Measurements from ENCODE around the gene DNTTIP2.
"Not testable (repeated sequence)": the region's sequence is repeated elsewhere in the genome, so short reads cannot be mapped to it uniquely, and the experiment has no call there.

The DNTTIP2 gene

DNA sequence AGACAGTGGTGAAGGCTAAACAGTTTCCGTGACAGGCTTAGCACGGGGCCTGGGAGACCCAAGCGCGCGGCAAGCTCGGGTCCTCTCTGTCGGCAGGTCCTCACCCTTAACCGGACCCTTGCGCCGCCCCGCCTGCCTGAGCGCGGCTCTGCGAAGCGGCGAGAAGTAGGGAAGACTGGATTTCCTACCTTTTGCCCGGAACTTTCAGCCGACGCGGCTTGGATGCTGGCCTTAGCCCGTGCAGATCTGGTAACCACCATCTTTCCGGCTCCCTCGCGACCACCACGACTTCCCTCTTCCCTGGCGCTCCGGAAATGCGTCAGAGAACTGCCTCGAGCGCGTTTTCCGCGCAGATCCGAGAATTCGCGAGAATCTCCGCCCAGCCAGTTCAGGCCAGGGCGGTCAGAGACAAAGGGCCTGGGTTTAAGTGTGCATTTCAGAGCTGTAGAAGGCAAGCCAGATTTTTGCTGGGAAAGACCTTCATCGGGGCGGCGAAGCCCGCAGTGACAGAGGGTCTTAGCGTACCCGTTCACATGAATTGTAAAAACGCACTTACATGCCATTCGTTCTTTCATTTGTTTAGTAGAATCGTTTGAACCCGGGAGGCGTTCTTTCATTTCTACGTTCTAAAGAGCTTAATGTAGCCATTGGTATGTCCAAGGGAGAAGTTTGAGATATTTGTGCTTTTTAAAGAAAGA lies at the start of gene DNTTIP2:
Gene DNTTIP2, minus strand, starts transcription at position 318 of the 698 bp plus-strand sequence. Its CDS starts 58 bp downstream, at position 260.
- peak; percentile 85 to 86 for DNase-seq

DNA sequence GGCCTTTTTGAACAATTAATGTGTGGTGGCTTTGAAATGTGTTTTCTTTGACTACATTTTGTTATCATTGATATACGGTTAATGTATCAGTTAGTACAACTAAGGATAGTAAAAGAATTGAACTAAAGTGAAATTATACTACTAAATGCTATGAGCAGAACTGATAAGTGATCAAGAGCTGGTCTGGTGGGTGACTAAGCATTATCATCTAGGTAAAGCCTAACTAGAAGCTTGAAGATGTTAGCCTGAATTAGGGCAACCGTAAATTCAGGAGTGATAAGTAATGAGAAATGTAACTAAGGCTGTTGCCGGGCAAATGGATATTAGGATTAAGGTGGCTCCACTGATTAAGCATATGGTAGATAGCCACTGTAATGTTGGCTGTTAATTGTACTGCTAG lies 46.2 kb upstream of the DNTTIP2 start:
- no peak for DNase-seq

DNA sequence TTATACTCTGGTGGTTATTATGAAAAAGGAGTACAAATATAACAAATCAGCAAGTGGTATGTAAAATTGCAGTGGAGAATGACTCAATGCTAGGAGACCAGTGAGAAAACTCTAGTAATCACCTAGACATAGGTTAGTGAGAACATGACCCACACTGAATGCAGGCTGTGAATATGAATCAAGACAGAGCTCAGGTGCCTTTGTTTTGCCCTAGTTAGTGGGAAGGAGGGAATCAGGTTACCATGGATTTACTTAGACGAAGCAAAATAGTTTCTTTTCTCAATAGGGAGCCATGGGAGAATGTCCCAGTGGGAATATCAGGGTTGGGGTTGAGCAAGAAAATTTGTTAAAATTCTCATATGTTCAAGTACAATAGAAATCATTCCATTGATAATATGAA lies 40.8 kb upstream of the DNTTIP2 start:
- no peak for DNase-seq

DNA sequence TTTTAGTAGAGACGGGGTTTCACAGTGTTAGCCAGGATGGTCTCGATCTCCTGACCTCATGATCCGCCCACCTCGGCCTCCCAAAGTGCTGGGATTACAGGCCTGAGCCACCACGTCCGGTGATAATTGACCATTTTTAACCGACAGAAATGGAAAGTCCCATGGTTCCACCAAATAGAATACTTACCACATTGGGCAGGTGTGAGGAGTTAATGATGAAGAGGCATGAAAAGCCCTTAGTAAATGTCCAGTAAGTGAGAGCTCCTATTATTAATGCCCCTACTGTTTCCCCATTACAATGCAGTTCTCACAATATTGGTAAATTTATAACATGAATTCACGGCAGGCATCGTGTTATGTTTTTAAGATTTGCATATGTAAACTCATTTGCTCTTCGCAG lies 38.3 kb upstream of the DNTTIP2 start:
- DNase-seq, result no peak

- not testable (repeated sequence) for DNase-seq
Observed at GRCh38 chr1:93910880-93911279, 31.9 kb upstream of the DNTTIP2 start.

DNA sequence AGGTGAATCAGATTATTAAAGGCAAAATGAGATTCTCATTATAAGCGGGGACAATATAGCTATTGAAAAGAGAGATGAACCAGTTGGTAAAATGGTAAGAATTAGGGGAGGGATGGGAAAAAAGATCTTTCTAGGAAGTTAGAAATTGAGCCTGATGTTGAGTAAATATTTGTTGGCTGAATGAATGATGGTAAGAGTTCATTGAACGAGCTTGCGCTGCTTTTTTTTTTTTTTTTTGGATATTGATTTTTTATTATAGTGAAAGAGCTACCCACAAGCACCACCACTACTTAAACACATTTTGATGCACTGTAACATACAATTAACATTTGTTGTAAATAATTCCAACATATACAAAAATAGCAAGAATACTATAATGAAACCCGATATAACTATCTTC lies 31.3 kb upstream of the DNTTIP2 start:
- DNase-seq, result no peak

DNA sequence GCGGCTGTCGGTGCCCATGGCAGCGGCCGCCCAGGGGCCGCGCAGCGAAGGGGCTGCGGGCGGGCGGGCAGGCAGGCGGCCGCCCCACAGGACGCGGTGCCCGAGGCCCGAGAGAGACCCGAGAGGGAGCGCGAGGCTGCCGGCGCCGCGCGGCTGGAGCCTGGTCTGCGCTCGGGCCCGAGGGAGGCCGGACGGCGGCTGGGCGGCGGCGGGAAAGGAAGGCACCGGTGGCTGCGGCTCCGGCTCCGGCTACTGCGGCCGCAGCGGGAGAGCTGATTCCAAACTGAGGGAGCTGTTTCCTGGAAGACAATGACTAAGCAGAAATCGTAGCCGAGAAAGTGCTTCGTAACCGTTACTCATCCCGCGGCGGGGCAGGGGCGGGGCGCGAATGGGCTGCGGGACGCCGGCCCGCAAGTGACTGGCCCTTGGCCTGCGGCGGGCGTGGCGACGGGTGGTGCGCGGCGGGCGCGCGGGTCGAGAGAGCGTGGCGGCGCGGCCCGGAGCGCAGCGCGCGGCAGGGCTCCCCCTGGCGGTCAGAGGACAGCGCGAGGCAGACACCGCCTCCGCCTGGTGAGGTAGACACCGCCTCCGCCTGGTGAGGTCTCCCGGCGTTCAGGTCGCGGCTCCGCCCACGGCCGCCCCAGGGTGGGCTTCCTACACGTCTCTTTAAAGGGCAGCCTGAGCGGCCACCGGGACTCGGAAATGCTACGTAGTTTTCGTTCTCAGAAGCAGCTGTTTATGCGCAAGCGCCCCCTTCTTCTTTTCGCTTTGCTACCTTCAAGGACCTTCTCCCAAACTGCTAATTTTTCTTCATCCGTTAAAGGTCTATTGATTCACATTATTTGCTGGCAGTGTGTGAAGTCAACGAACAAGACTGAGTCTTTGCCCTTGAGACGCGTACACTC lies 30.4 kb upstream of the DNTTIP2 start, which contains the start of gene GCLM:
Gene GCLM, minus strand, starts transcription at position 285 of the 905 bp plus-strand sequence. Its CDS starts 267 bp downstream, at position 18.
- DNase-seq, result peak; percentile 77 to 93

DNA sequence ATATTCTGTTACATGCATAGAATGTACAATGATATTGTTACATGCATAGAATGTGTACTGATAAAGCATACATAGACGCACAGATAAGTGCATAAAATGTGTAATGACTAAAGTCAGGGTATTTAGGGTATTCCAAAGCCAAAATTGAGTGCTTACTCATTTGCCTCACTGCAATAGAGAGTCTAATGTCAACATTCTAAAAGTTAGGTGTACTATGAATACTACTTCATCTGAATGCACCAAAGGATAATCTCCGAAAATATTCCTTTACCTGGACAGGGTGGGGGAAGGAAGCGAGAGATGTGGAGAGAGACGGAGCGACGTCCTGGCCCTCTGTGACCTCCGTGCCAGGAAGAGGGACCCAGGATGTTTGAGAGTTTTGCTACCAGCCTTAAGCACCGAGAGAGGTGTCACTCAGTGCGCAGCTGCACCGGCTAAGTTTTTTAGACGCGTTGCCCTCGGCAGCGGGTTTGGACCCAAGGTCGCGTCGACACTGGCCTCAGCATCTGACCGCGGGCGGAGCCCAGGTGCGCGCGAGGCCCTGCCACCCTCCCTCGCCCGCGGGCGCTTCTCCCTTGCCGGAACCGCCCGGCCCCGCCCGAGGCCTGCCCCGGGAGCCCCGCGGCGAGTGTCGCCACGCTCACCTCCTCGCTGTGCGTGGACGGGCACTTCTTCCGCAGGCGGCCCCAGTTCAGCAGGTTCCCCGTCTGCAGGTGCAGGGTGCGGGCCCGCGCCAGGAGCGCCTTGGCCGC lies 29.6 kb upstream of the DNTTIP2 start:
- no peak for DNase-seq

DNA sequence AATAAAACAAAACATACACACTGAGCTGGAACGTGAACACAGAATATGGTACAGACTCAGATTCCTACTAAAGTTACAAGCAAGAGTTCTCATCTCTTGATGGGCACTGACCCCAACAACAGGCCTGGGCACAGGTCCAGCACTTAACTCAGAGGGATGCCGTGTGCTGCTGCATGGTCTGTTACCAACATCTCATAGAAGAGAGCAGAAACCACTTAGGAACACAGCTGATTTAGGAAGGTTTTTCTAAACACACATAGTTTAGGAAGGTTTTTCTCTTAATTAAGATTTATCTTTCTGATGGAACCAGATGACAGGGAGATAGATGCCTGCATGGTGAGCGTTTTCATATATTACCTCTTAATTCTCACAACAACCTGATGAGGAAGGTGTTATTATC lies 28.7 kb upstream of the DNTTIP2 start:
- DNase-seq, result no peak

DNA sequence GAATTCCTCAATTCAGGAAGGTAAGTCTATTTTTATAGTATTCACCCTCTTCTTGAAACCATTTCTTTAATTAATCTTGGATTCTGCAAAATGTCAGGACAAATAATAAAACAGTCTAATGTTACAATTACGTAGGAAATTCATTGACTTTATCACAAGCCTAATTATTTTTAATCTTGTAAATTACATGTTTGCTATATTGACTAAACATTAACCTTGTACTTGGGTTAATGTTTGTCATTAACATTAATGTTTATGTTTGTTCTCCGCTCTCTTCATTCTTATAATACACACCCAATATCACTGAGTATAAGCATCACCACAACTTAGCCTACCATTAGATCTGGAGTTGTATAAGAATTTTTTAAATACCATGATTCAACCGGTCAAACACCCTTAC lies 27.5 kb upstream of the DNTTIP2 start:
- DNase-seq, result no peak

DNA sequence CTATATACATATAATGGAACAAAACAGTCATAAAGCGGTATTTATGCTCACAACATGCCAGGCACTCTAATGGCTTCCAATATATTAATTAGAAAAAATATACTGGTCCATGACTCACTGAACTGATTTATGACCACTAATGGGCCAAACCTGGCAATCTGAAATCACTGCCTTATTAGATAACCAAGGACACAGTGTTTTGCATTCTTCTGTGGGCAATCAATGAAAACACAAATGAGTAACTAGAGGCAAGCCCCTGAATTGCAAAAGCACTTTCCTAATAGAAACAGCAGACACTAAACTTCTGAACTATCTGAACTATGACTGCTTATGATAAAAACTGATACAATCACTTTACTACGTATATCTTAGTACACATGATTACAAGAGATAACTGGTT lies 26.7 kb upstream of the DNTTIP2 start:
- DNase-seq, result no peak

DNA sequence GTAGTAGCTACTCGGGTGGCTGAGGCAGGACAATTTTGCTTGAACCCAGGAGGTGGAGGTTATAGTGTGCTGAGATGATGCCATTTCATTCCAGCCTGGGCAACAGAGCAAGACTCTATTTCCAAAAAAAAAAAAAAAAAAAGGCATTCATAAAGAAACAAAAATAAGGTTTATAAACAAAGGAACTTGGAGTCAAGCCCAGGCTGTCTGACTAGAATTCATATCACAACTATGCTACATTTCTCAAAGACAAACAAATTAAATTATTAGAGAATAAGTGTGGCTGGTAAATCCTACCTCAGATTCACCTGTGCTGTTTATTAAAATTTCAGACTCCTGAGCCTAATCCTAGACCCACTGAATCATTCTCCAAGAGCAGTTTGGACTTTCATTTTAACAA lies 26.0 kb upstream of the DNTTIP2 start:
- no peak for DNase-seq

DNA sequence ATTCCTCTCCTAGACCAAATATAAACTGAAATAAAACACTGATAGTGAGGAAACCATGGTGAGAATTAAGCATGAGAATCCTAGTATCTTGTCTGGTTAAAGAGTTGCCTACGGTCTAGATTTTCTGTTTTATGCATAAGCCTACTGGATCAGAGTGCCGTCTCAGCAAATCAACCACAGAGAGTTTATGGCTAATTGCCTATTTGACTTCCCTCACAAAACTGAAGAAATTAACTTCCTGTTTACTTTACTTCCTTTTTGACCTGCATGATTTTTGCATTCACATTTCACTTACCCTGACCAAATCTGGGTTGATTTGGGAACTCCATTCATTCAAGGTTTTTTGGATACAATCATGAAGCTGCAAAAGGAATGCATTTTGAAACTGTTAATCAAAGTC lies 25.2 kb upstream of the DNTTIP2 start:
- DNase-seq, result no peak

DNA sequence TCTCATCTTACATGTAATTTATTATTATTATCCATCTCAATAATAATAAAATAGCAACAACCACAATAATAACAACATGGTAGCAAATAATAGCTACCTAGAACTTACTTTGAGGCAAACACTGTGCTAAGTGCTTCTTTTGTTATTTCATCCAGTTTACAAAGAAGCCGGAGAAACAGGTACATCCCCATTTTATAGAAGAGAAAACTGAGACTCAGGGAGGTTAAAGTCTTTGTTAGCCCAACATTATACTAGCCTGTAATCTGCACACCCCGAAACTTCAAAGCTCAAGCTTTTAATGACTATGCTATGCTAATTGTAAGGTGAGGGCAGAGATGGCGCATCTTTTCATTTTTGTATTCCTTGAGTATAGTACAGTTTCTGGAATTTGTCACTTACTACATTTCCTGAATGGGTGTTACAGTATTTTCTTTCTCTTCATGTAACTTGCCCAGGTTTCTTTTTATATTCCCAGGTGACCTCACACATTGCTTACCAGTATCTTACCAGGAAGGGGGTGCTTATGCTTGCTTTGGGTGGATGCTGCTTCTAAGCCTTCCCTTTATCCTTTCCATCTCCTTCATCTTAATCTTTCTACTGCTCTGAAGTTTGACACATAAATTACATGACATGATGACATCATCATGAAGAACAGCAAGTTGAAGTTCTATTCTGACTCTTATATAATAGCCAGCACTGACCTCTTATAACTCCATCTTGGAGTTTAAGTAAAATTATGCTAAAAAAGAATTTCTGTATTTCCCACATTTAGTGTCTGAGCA lies 21.9 kb upstream of the DNTTIP2 start:
- no peak for DNase-seq

GRCh38 chr1:93899543-93900207 lies 20.7 kb upstream of the DNTTIP2 start:
- no peak for DNase-seq

- no peak for DNase-seq
Observed at GRCh38 chr1:93888900-93889299, 9.9 kb upstream of the DNTTIP2 start.

GRCh38 chr1:93882269-93882668 lies 3.3 kb upstream of the DNTTIP2 start:
- DNase-seq, result no peak

DNA sequence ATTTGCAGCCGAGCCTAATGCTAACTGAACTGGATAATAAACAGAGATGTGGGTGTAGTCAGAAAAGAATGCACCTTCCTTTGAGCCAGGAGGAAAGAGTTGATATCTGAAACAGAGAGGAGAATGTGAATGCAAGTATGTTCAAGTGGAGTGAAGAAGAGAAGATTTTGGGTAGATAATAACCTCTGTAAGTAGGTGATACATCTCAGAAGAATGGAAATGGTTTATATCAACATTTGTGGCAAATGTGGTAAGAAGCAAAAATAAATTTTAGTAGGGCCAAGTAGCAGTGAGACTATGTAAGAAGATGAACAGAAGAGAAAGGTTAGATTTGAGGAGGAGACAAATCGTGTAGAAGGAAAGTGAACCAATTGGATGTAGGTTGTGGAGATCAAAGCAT lies 1.7 kb upstream of the DNTTIP2 start:
- no peak for DNase-seq

GRCh38 chr1:93878501-93878888 lies 511 bp downstream of the DNTTIP2 start:
- no peak for DNase-seq

DNA sequence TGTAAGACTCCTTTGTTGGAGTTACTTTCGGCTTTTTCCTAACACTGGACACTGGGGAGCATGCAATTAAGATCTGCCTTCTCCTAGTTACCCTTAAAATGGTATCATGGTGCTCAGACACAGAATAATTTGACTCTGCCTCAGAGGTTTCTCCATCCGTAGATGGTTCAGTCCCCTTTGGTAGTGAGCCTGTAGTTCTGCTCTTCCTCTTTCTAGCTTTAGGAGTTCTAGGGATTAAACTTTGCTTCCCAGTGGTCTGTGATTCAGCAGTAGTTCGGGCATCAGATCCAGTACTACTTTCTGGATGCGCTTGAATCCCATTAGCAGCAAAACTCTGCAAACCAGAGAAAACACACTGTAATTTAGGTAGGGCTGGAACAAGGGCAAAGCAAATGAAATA lies 1.5 kb downstream of the DNTTIP2 start:
- no peak for DNase-seq

- DNase-seq, result no peak
Observed at GRCh38 chr1:93876244-93876643, 2.8 kb downstream of the DNTTIP2 start.
